Neural cell (in vitro differentiated cells): ENCODE data around the gene CROCC2. TPM values are rescaled to one million over a fixed set of nuclear protein-coding genes. Genes with fewer than 3 reads are reported as not detected.

ENCODE experiments used
- H2AFZ ChIP-seq: fragments of 200-600, 300-800 bp; sonication (generic), shearing (Covaris generic); 2 replicates; pipeline ENCODE4 v1.6.0; 2014; ENCODE audit warnings: low read depth, mild to moderate bottlenecking, antibody characterized with exemption, low read length, moderate library complexity
- H3F3A ChIP-seq: fragments of 200-600 bp; shearing (Covaris generic); 2 replicates; pipeline ENCODE4 v1.6.1; 2016; ENCODE audit warnings: mild to moderate bottlenecking, moderate library complexity, mixed read lengths, antibody characterized with exemption, low read length; ENCODE audit not compliant: insufficient read depth, poor library complexity, severe bottlenecking
- H3K27ac ChIP-seq: fragments of 200-600, 300-800 bp; sonication (generic), shearing (Covaris generic); 2 replicates; pipeline ENCODE4 v1.5.1; 2014; ENCODE audit warnings: mild to moderate bottlenecking, low read length, moderate library complexity
- H3K27me3 ChIP-seq: fragments of 300-800, 200-600 bp; sonication (generic), shearing (Covaris generic); 2 replicates; pipeline ENCODE4 v1.6.0; 2014; ENCODE audit warnings: mild to moderate bottlenecking, low read depth, low read length, moderate library complexity; ENCODE audit not compliant: insufficient read depth
- H3K36me3 ChIP-seq: fragments of 300-800, 200-600 bp; sonication (generic), shearing (Covaris generic); 2 replicates; pipeline ENCODE4 v1.5.1; 2014; ENCODE audit warnings: mild to moderate bottlenecking, antibody characterized with exemption, low read length, moderate library complexity; ENCODE audit not compliant: insufficient read depth
- H3K4me2 ChIP-seq: fragments of 300-800, 200-600 bp; sonication (generic), shearing (Covaris generic); 2 replicates; pipeline ENCODE4 v1.6.0; 2014; ENCODE audit warnings: mild to moderate bottlenecking, low read length
- H3K4me3 ChIP-seq: fragments of 300-800, 200-600 bp; sonication (generic), shearing (Covaris generic); 2 replicates; pipeline ENCODE4 v1.5.1; 2014; ENCODE audit warnings: mild to moderate bottlenecking, low read length, moderate library complexity
- H3K79me2 ChIP-seq: fragments of 200-600 bp; shearing (Covaris generic); replicated peaks from 2 replicates; pipeline ENCODE4 v1.6.0; 2014; ENCODE audit warnings: mild to moderate bottlenecking, low read length, moderate library complexity; ENCODE audit not compliant: insufficient read depth
- H3K9ac ChIP-seq: fragments of 300-800, 200-600 bp; sonication (generic), shearing (Covaris generic); 2 replicates; pipeline ENCODE4 v1.6.1; 2016; ENCODE audit warnings: mild to moderate bottlenecking, low read length, mixed read lengths
- H3K9me2 ChIP-seq: fragments of 200-600 bp; shearing (Covaris generic); 2 replicates; pipeline ENCODE4 v1.6.1; 2016; ENCODE audit warnings: mild to moderate bottlenecking, low read length, mixed read lengths; ENCODE audit not compliant: insufficient read depth
- H3K9me3 ChIP-seq: fragments of 200-600, 300-800 bp; sonication (generic), shearing (Covaris generic); 2 replicates; pipeline ENCODE4 v1.6.1; 2016; ENCODE audit warnings: mild to moderate bottlenecking, mixed run types, low read length, moderate library complexity, mixed read lengths
- H4K20me1 ChIP-seq: fragments of 200-600 bp; shearing (Covaris generic); 2 replicates; pipeline ENCODE4 v1.6.1; 2016; ENCODE audit warnings: mild to moderate bottlenecking, mixed run types; ENCODE audit not compliant: insufficient read depth
- CTCF ChIP-seq: fragments of 450-650 bp; IDR thresholded peaks from 2 replicates; pipeline ENCODE4 v1.5.1; 2014; ENCODE audit warnings: antibody characterized with exemption, mild to moderate bottlenecking, moderate library complexity; ENCODE audit not compliant: poor library complexity, severe bottlenecking
- EP300 ChIP-seq: fragments of 450-650 bp; conservative IDR thresholded peaks from 2 replicates; pipeline ENCODE4 v1.6.1; 2014; ENCODE audit warnings: antibody characterized with exemption, mild to moderate bottlenecking, moderate library complexity; ENCODE audit not compliant: poor library complexity, severe bottlenecking
- EZH2 ChIP-seq: fragments of 200-600, 300-800 bp; shearing (Covaris generic), sonication (generic); IDR thresholded peaks from 2 replicates; pipeline ENCODE4 v1.6.1; 2014; ENCODE audit warnings: antibody characterized with exemption, low read length, borderline replicate concordance, mild to moderate bottlenecking; ENCODE audit not compliant: insufficient read depth, poor library complexity, severe bottlenecking
- MXI1 ChIP-seq: fragments of 450-650 bp; conservative IDR thresholded peaks from 2 replicates; pipeline ENCODE4 v1.6.1; 2014; ENCODE audit warnings: antibody characterized with exemption, mild to moderate bottlenecking; ENCODE audit not compliant: poor library complexity, severe bottlenecking
- POLR2AphosphoS5 ChIP-seq: IDR thresholded peaks from 2 replicates; pipeline ENCODE4 v1.6.1; 2012
- RAD21 ChIP-seq: fragments of 450-650 bp; conservative IDR thresholded peaks from 2 replicates; pipeline ENCODE4 v1.6.1; 2014; ENCODE audit warnings: antibody characterized with exemption, mild to moderate bottlenecking, moderate library complexity
- REST ChIP-seq: IDR thresholded peaks from 2 replicates; pipeline ENCODE4 v1.6.1; 2012; ENCODE audit warnings: borderline replicate concordance
- SMC3 ChIP-seq: fragments of 450-650 bp; conservative IDR thresholded peaks from 2 replicates; pipeline ENCODE4 v1.6.1; 2014; ENCODE audit warnings: antibody characterized with exemption, mild to moderate bottlenecking, moderate library complexity; ENCODE audit not compliant: poor library complexity
- TAF1 ChIP-seq: IDR thresholded peaks from 2 replicates; pipeline ENCODE4 v1.6.1; 2012; ENCODE audit warnings: low read depth
- polyA plus RNA-seq: library from polyadenylated mRNA; depleted of rRNA; stranded (reverse); fragments of >200 nt; gene quantifications from 2 replicates; pipeline ENCODE4 v1.2.3, GENCODE V29; 2014

Gene CROCC2
- polyA plus RNA-seq, 1 donor from 2014 or later: 0.09 TPM

- no peaks in the 10 kb centered on the region for H4K20me1 ChIP-seq
- H3K9me3 ChIP-seq: no peaks in the 10 kb centered on the region
- H3K27me3 ChIP-seq: no peaks in the 10 kb centered on the region
- no peak for TF ChIP-seq REST
- TF ChIP-seq CTCF: no peak
- TF ChIP-seq POLR2AphosphoS5: no peak
- no peak for TF ChIP-seq RAD21
- TF ChIP-seq TAF1: no peak
- no peak for TF ChIP-seq MXI1
- TF ChIP-seq EP300: no peak
- no peak for TF ChIP-seq SMC3
- no peak for TF ChIP-seq EZH2
- H3K4me3 ChIP-seq: no peak overlapping the region
- H3K36me3 ChIP-seq: no peaks in the 10 kb centered on the region
- H2AFZ ChIP-seq: no peak overlapping the region
- H3K4me2 ChIP-seq: no peak overlapping the region
- no peaks in the 10 kb centered on the region for H3F3A ChIP-seq
- no peaks in the 10 kb centered on the region for H3K79me2 ChIP-seq
- H3K9ac ChIP-seq: no peak overlapping the region
- H3K27ac ChIP-seq: no peak overlapping the region
- no peaks in the 10 kb centered on the region for H3K9me2 ChIP-seq
Observed at GRCh38 chr2:240921995-240922244, 15.8 kb downstream of the CROCC2 start.

- H4K20me1 ChIP-seq: no peaks in the 10 kb centered on the region
- H2AFZ ChIP-seq: no peak overlapping the region
- TF ChIP-seq MXI1 (no peak), TAF1 (no peak)
- no peak overlapping the region for H3K9ac ChIP-seq
- no peaks in the 10 kb centered on the region for H3K9me2 ChIP-seq
- H3K27ac ChIP-seq: no peak overlapping the region
- H3K27me3 ChIP-seq: no peaks in the 10 kb centered on the region
- no peaks in the 10 kb centered on the region for H3K9me3 ChIP-seq
- no peaks in the 10 kb centered on the region for H3K36me3 ChIP-seq
- no peak overlapping the region for H3K4me2 ChIP-seq
- H3F3A ChIP-seq: no peaks in the 10 kb centered on the region
- H3K4me3 ChIP-seq: no peak overlapping the region
- no peaks in the 10 kb centered on the region for H3K79me2 ChIP-seq
Observed at GRCh38 chr2:240922245-240922981, 16.3 kb downstream of the CROCC2 start.
